H1 (cell line): ENCODE data around the gene ADGRG7. TPM values are rescaled to one million over a fixed set of nuclear protein-coding genes. Genes with fewer than 3 reads are reported as not detected.

Source experiments
- CTCF ChIA-PET: fragments of 300-600 bp; sonication (Branson Sonifier 250); formaldehyde crosslinking; loops from one replicate; lab custom pipeline; 2021; ENCODE audit not compliant: partially characterized antibody; lab: Charles Lee
- POLR2A ChIA-PET: fragments of 300-600 bp; sonication (Branson Sonifier 250); formaldehyde crosslinking; loops from one replicate; lab custom pipeline; 2021; ENCODE audit warnings: inconsistent platforms; ENCODE audit not compliant: partially characterized antibody; lab: Charles Lee
- DNase-seq, 2 experiments: peaks; one replicate each; pipeline versions ENCODE4 v3.0.0 to v3.0.0-alpha.2; 2010 to 2022; ENCODE audit warnings: low spot score in 2 of 2, low read depth in 1 of 2, mixed read lengths in 1 of 2
- FAIRE-seq: peaks from 2 replicates; lab custom pipeline; 2011; peaks lifted over from hg19 to GRCh38; lab: Jason Lieb, UNC
- H2AFZ ChIP-seq: 2 replicates; pipeline ENCODE4 v1.8.1; 2012; ENCODE audit warnings: low read length, inconsistent platforms
- H2AK5ac ChIP-seq: 2 replicates; pipeline ENCODE4 v1.6.1; 2013; ENCODE audit warnings: low read depth, low read length
- H2BK120ac ChIP-seq: replicated peaks from 2 replicates; pipeline ENCODE3; 2013; ENCODE audit warnings: low read depth, low read length, inconsistent platforms
- H2BK12ac ChIP-seq: 2 replicates; pipeline ENCODE4 v1.6.1; 2013; ENCODE audit warnings: low read depth, low read length
- H2BK15ac ChIP-seq: 2 replicates; pipeline ENCODE4 v1.6.1; 2013; ENCODE audit warnings: low read length
- H2BK20ac ChIP-seq: 2 replicates; pipeline ENCODE4 v1.6.1; 2013; ENCODE audit warnings: low read length
- H2BK5ac ChIP-seq: 2 replicates; pipeline ENCODE4 v1.6.1; 2013; ENCODE audit warnings: low read depth, low read length
- H3K14ac ChIP-seq: 2 replicates; pipeline ENCODE4 v1.6.1; 2013; ENCODE audit warnings: inconsistent platforms; ENCODE audit not compliant: insufficient read length
- H3K18ac ChIP-seq: 2 replicates; pipeline ENCODE4 v1.6.1; 2013; ENCODE audit warnings: low read length; ENCODE audit errors: extremely low read depth
- H3K23ac ChIP-seq: 2 replicates; pipeline ENCODE4 v1.6.1; 2013; ENCODE audit warnings: inconsistent platforms; ENCODE audit not compliant: insufficient read length
- H3K23me2 ChIP-seq: 2 replicates; pipeline ENCODE4 v1.6.1; 2013; ENCODE audit warnings: low read depth, low read length
- H3K27ac ChIP-seq: 2 replicates; pipeline ENCODE4 v1.6.1; 2011; ENCODE audit warnings: low read depth, low read length, inconsistent platforms
- H3K27me3 ChIP-seq, 4 experiments: replicated peaks in 1 of 4; 1 replicate in 1 of 4; 2 replicates in 3 of 4; pipeline versions ENCODE4 v1.6.1 to v1.8.1; 2011 to 2013; ENCODE audit warnings: low read length in 3 of 4, mild to moderate bottlenecking in 3 of 4, inconsistent platforms in 2 of 4, mixed read lengths in 2 of 4, moderate library complexity in 1 of 4; ENCODE audit not compliant: control insufficient read depth in 3 of 4, insufficient read depth in 3 of 4; ENCODE audit errors: extremely low read depth in 1 of 4
- H3K36me3 ChIP-seq, 4 experiments: 2 replicates each; pipeline versions ENCODE4 v1.6.1 to v1.8.1; 2011 to 2013; ENCODE audit warnings: mild to moderate bottlenecking in 4 of 4, low read length in 3 of 4, moderate library complexity in 2 of 4, control low read depth in 1 of 4, inconsistent platforms in 1 of 4; ENCODE audit not compliant: insufficient read depth in 4 of 4, control insufficient read depth in 2 of 4
- H3K4ac ChIP-seq: replicated peaks from 2 replicates; pipeline ENCODE3; 2013; ENCODE audit warnings: low read length, low read depth, mixed read lengths, inconsistent platforms; ENCODE audit not compliant: insufficient read length
- H3K4me1 ChIP-seq, 4 experiments: replicated peaks in 1 of 4; 1 replicate in 1 of 4; 2 replicates in 3 of 4; pipeline versions ENCODE4 v1.6.1 to v1.8.1; 2011 to 2013; ENCODE audit warnings: low read length in 3 of 4, inconsistent platforms in 2 of 4, mixed read lengths in 1 of 4; ENCODE audit not compliant: insufficient read depth in 4 of 4, control insufficient read depth in 3 of 4
- H3K4me2 ChIP-seq, 2 experiments: 2 replicates each; pipeline versions ENCODE4 v1.6.1 to v1.8.1; 2011 to 2013; ENCODE audit warnings: low read depth in 2 of 2, low read length in 2 of 2, control low read depth in 1 of 2, inconsistent platforms in 1 of 2, mild to moderate bottlenecking in 1 of 2; ENCODE audit not compliant: insufficient read depth in 1 of 2
- H3K4me3 ChIP-seq, 4 experiments: fragments of 200-600, 300-600 bp in 1 of 4; sonication (generic), shearing (Covaris generic), sonication (Bioruptor Twin) in 1 of 4; 2 replicates each; pipeline versions ENCODE4 v1.5.1 to v1.8.1; 2011 to 2016; ENCODE audit warnings: low read length in 4 of 4, low read depth in 3 of 4, control low read depth in 2 of 4, inconsistent platforms in 2 of 4, mild to moderate bottlenecking in 2 of 4, mixed read lengths in 1 of 4, moderate library complexity in 1 of 4; ENCODE audit not compliant: insufficient read depth in 2 of 4; ENCODE audit errors: extremely low read depth in 1 of 4
- H3K56ac ChIP-seq: replicated peaks from 2 replicates; pipeline ENCODE3; 2013; ENCODE audit warnings: low read depth, mild to moderate bottlenecking, mixed read lengths, low read length, inconsistent platforms; ENCODE audit not compliant: insufficient read length
- H3K79me1 ChIP-seq: 2 replicates; pipeline ENCODE4 v1.6.1; 2013; ENCODE audit warnings: low read depth, low read length, control low read depth
- H3K79me2 ChIP-seq, 2 experiments: 2 replicates each; pipeline versions ENCODE4 v1.6.1 to v1.8.1; 2012 to 2013; ENCODE audit warnings: low read length in 2 of 2, mild to moderate bottlenecking in 2 of 2, inconsistent platforms in 1 of 2; ENCODE audit not compliant: insufficient read depth in 2 of 2, control insufficient read depth in 1 of 2
- H3K9ac ChIP-seq, 4 experiments: replicated peaks in 1 of 4; 1 replicate in 1 of 4; 2 replicates in 3 of 4; pipeline versions ENCODE4 v1.6.1 to v1.8.1; 2011 to 2013; ENCODE audit warnings: low read depth in 3 of 4, low read length in 3 of 4, control low read depth in 2 of 4, mild to moderate bottlenecking in 2 of 4, moderate library complexity in 2 of 4, inconsistent platforms in 1 of 4; ENCODE audit errors: extremely low read depth in 1 of 4
- H3K9me3 ChIP-seq, 2 experiments: 2 replicates each; pipeline versions ENCODE4 v1.6.1 to v1.8.1; 2012 to 2013; ENCODE audit warnings: mild to moderate bottlenecking in 2 of 2, moderate library complexity in 2 of 2, control low read depth in 1 of 2, inconsistent platforms in 1 of 2, low read depth in 1 of 2, low read length in 1 of 2, mixed read lengths in 1 of 2; ENCODE audit not compliant: insufficient read depth in 2 of 2
- H4K20me1 ChIP-seq, 2 experiments: replicated peaks in 1 of 2; 2 replicates each; pipeline versions ENCODE3 to v1.8.1; 2011 to 2013; ENCODE audit warnings: inconsistent platforms in 2 of 2, low read length in 2 of 2, mild to moderate bottlenecking in 1 of 2; ENCODE audit not compliant: insufficient read depth in 2 of 2, control insufficient read depth in 1 of 2
- H4K5ac ChIP-seq: 2 replicates; pipeline ENCODE4 v1.6.1; 2013; ENCODE audit warnings: low read length, low read depth, mixed read lengths, inconsistent platforms; ENCODE audit not compliant: insufficient read length
- H4K8ac ChIP-seq: 2 replicates; pipeline ENCODE4 v1.8.0; 2013; ENCODE audit warnings: mild to moderate bottlenecking, moderate library complexity, low read length, inconsistent platforms; ENCODE audit not compliant: insufficient read depth; ENCODE audit errors: extremely low read depth
- H4K91ac ChIP-seq: replicated peaks from 2 replicates; pipeline ENCODE3; 2013; ENCODE audit warnings: low read length, mixed read lengths, inconsistent platforms; ENCODE audit not compliant: insufficient read length
- TCF12 ChIP-seq: IDR thresholded peaks from 2 replicates; pipeline ENCODE4 v1.6.1; 2011; ENCODE audit warnings: low read depth, mild to moderate bottlenecking, low read length
- WGBS, 2 experiments: shearing (Covaris generic) in 1 of 2; methylation state at CpG; one replicate each; pipeline versions ENCODE4 v1.1.6 to v1.1.7; 2013 to 2015; ENCODE audit warnings: low lambda C conversion rate in 2 of 2, mixed read lengths in 2 of 2, inconsistent platforms in 1 of 2, low coverage in 1 of 2, missing lambda C conversion rate in 1 of 2; ENCODE audit not compliant: insufficient replicate concordance in 2 of 2, insufficient coverage in 1 of 2, insufficient read length in 1 of 2; ENCODE audit errors: extremely low coverage in 1 of 2, missing lambda C conversion rate in 1 of 2; 5-methylcytosine and 5-hydroxymethylcytosine counted together
- long read RNA-seq, 2 experiments: library from RNA in 1 of 2; library from capped mRNA in 1 of 2; stranded (forward); transcript quantifications; one replicate each; pipeline ENCODE4 v2.0.0, GENCODE V29; 2021; ENCODE audit warnings: inconsistent platforms in 1 of 2
- polyA minus RNA-seq, 3 experiments: library from RNA; depleted of rRNA, polyadenylated mRNA; stranded (reverse); fragments of >200 nt; gene quantifications; 1 replicate in 2 of 3; 2 replicates in 1 of 3; pipeline ENCODE4 v1.2.3, GENCODE V29; 2011
- polyA plus RNA-seq, 7 experiments: library from polyadenylated mRNA; depleted of rRNA in 3 of 7; stranded (reverse) in 5 of 7; unstranded in 2 of 7; fragments of >200 nt in 5 of 7; fragments of 200-250 nt in 2 of 7; gene quantifications; 1 replicate in 5 of 7; 2 replicates in 1 of 7; 4 replicates in 1 of 7; pipeline versions ENCODE4 v1.2.1 to v1.2.3, GENCODE V29; 2011 to 2013; ENCODE audit warnings: missing spikeins in 2 of 7, mixed read lengths in 2 of 7
- total RNA-seq: library from RNA; stranded (reverse); fragmentation: NEBNext Ultra II Directional; extraction: Animal tissue kit (Norgen Biotek cat#: 25700); gene quantifications from 2 replicates; pipeline ENCODE4 v1.2.1, GENCODE V29; 2021

The ADGRG7 gene
- total RNA-seq (not detected in 2 replicates), polyA plus RNA-seq (2011; rRNA removed) (not detected in 2 replicates), polyA minus RNA-seq (2011; rRNA and poly(A)+ RNA removed) (not detected in 2 replicates)
- not detected for polyA plus RNA-seq (2011; cell fraction: cytosol; rRNA removed)
- not detected for polyA plus RNA-seq (2011; cell fraction: nucleus; rRNA removed)
- not detected in 4 replicates for polyA plus RNA-seq (2012, experiment 1 of 2)
- polyA plus RNA-seq (2012, experiment 2 of 2): not detected
- not detected for polyA plus RNA-seq (2013, experiment 1 of 2)
- polyA plus RNA-seq (2013, experiment 2 of 2): not detected
- polyA minus RNA-seq (2011; cell fraction: cytosol; rRNA and poly(A)+ RNA removed): not detected
- not detected for polyA minus RNA-seq (2011; cell fraction: nucleus; rRNA and poly(A)+ RNA removed)
- long read RNA-seq, experiment 1: 0 reads
- long read RNA-seq, experiment 2: 0 reads

- Histone ChIP-seq H3K4me3 (no peak within 1 kb of the TSS), H4K5ac (no peak within 1 kb of the TSS), H3K23ac (no peak within 1 kb of the TSS), H3K36me3 (no peaks in the 10 kb centered on the region), H2BK120ac (no peak within 1 kb of the TSS), H3K56ac (no peak within 1 kb of the TSS), H2BK12ac (no peak within 1 kb of the TSS), H3K18ac (no peak within 1 kb of the TSS), H2BK5ac (no peak within 1 kb of the TSS), H2BK15ac (no peak within 1 kb of the TSS), H3K27me3 (no peaks in the 10 kb centered on the region), H3K9ac (no peak within 1 kb of the TSS), H3K4me1 (peaks cover 0 to 2% (median under 1%) of the 10 kb centered on the region in 4 experiments; a peak in 3 of 7 replicates), H2AK5ac (no peak within 1 kb of the TSS), H3K9me3 (no peaks in the 10 kb centered on the region), H3K27ac (no peak within 1 kb of the TSS), H4K91ac (no peak within 1 kb of the TSS), H2AFZ (peak within 1 kb of the TSS; percentile 20; the same call in 1 of the 2 replicates), H3K14ac (no peak within 1 kb of the TSS), H3K79me1 (no peaks in the 10 kb centered on the region), H3K79me2 (no peaks in the 10 kb centered on the region), H4K8ac (no peak within 1 kb of the TSS), H2BK20ac (no peak within 1 kb of the TSS), H4K20me1 (no peaks in the 10 kb centered on the region), H3K4me2 (no peak within 1 kb of the TSS), H3K23me2 (no peaks in the 10 kb centered on the region), H3K4ac (no peak within 1 kb of the TSS)
- FAIRE-seq (no peak), DNase-seq (no peak)
- CTCF ChIA-PET: no interaction called here
- 85% methylated on average over 2 of the region's 2 CpGs; no CpG with 5 or more reads in 1 of the 2 experiments for WGBS, 2 experiments
- POLR2A ChIA-PET: no interaction called here
- TF ChIP-seq TCF12: no peak
Observed at GRCh38 chr3:100609305-100609704, at the start of gene ADGRG7. TSS of gene ADGRG7 (plus strand) at chr3:100609601. CDS start at chr3:100609857, 256 bp downstream.
